NCI-H446 treated with DMSO at 0.1 percent for 48 hours (cell line): ENCODE measurements around the gene ACTL7B.
"Not testable (repeated sequence)": the region's sequence is repeated elsewhere in the genome, so short reads cannot be mapped to it uniquely, and the experiment has no call there.

Experiments
- DNase-seq: peaks from one replicate; lab custom pipeline; 2025; lab: John Stamatoyannopoulos, UW

ACTL7B gene

GRCh38 chr9:108844856-108845255, 10.9 kb downstream of the ACTL7B start:
- no peak for DNase-seq

GRCh38 chr9:108844391-108844790, 11.4 kb downstream of the ACTL7B start:
- DNase-seq: no peak

- no peak for DNase-seq
Observed at GRCh38 chr9:108842610-108843295, 13.0 kb downstream of the ACTL7B start.

DNA sequence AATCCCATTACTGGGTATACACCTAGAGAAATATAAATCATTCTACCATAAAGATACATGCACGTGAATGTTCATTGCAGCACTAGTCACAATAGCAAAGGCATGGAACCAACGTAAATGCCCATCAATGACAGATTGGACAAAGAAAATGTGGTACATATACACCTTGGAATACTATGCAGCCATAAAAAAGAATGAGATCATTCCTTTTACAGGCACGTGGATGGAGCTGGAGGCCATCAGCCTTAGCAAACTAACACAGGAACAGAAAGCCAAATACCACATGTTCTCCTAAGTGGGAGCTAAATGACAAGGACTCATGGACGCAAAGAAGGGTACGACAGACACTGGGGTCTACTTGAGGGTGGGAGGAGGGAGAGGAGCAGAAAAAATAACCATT, 16.2 kb downstream of the ACTL7B start:
- not testable (repeated sequence) for DNase-seq

- no peak for DNase-seq
Observed at GRCh38 chr9:108838017-108838416, 17.8 kb downstream of the ACTL7B start.

DNA sequence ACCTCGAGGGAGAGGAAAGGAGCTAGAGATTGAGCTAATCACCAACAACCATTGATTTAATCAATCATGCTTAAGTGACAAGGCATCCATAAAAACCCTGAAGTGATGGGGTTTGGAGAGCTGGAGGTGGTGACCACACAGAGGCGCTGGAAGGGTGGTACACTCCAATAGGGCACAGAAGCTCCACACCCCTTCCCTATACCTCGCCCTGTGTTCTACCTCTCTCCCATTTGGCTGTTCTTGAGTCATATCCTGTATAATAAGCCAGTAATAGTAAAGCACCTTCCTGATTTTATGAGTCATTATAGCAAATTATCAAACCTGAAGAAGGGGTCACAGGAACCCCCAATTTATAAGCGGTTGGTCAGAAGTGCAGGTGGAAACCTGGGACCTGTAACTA, 18.3 kb downstream of the ACTL7B start:
- no peak for DNase-seq

DNA sequence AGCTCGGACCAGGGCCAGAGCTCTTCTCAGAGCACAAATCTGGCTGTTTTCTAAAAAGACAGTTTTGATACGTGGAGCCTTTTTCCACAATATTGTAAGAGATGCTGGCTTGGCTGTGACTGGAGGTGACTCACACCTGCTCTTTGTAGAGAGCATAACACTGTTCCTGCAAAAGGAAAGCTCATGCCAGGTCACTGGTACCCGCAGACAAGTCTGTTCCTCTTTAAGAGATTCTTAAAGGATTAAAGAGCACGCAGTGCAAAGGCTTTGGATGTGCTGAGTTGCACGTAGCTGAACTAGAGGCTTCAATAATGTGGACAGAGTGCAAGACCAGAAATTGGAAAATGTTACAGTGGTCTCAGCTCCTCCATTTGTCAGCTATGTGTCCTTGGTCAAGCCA, 19.0 kb downstream of the ACTL7B start:
- no peak for DNase-seq

DNA sequence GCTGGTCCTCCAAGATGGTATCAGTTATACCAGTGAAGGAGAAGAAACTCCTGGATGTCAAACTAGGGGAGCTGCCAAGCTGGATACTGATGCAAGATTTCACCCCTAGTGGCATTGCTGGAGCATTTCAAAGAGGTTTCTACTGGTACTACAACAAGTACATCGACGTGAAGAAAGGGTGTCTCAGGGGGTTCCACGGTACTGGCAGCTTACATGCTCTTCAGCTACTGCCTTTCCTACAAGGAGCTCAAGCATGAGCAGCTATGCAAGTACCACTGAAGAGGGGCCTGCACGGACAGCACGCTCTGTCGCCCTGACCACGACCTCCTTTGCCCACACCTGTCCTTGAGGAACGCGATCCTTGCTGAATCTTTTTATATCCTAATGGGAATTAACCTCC, 19.5 kb downstream of the ACTL7B start:
- DNase-seq: no peak

- no peak for DNase-seq
Observed at GRCh38 chr9:108835831-108836230, 20.0 kb downstream of the ACTL7B start.

- DNase-seq: no peak
Observed at GRCh38 chr9:108834959-108835665, 20.7 kb downstream of the ACTL7B start.

- no peak for DNase-seq
Observed at GRCh38 chr9:108832179-108832500, 23.6 kb downstream of the ACTL7B start.

- no peak for DNase-seq
Observed at GRCh38 chr9:108831496-108832178, 24.1 kb downstream of the ACTL7B start.

DNA sequence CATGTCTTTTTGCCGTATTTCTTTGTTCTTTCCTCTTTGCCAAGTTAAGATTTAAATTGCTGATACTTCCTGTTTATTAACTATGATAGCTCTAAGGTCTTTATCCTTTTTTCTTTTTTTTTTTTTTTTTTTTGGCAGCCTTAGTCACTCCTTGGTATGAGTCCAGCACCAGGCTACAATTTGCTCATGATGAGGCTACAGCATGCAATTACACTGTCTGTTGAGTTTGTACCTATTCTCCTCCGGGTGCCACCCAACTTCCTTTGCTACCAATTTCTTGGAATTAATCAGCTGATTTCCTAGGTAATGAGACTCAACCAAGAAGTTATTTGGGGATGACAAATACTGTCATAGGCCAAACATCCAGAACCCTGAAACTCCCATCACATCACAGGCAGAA, 25.5 kb downstream of the ACTL7B start:
- no peak for DNase-seq

GRCh38 chr9:108823829-108824228, 32.0 kb downstream of the ACTL7B start:
- no peak for DNase-seq

DNA sequence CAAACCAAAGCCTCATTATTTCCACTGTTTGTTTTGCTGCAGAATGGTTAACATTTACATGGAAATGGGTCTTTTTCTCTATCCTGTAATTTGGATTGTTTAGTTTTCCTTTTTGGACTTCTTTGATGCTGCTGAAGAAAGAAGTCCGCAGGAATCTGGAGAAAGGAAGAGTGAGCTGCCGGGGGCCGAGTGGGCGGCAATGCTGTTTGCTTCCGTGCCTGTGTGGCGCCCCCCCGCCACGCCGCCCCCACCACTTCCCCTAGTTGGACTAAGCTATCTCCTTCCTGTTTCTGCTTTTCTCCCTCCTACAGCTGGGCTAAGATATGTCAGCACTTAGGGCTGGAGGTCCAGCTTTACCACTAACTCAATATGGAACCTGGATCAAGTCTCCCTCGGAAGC, 39.7 kb downstream of the ACTL7B start:
- DNase-seq: no peak

GRCh38 chr9:108815156-108815555, 40.6 kb downstream of the ACTL7B start:
- no peak for DNase-seq

DNA sequence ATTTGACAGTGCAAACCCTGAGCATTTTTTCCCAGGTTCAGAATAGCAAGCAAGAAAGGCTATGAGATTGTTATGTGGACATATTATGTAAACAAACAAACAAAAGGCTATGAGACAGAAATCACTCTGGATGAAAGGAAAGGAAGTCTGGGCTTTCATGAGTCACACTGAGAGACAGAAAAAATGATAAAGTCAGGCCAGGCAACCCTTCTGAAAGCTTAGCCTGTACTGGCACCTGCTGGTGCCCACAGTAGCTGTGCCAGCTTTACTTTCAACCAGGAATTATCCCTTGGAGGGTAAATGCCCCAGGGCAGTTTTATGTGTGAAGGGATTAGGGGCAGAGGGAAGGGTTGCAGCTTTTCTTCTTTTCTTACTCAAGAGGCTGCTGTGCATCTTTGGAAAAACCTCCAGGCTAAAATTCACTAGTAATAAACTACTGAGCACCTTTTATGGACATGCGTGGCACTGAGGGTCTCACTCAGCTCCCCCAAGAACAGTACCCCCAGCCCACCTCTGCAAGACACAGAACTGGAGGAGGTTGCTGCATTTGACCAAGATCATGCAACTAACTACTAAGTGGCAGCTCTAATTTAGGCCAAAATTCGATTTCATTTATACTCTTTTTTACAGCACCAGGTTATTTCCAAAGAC, 41.7 kb downstream of the ACTL7B start:
- DNase-seq: no peak

- DNase-seq: peak; percentile 53
Observed at GRCh38 chr9:108812396-108813025, 43.3 kb downstream of the ACTL7B start.

DNA sequence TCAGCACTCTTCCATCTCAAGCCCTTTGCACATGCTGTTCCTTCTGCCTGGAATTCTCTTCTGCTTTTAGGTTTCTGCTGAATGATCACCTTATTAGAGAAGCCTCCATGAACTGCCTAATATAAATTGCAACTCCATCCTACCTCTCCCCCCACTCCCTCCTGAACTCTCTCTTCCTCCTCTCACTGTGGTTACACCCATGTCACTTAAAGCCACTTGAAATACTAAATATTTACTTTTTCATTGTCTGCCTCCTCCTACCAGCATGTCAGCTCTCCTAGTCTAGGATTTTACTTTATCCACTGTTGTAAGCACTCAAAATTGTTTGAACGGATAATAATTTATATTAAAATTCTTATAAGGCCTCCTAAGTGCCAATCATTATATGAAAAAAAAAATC, 43.8 kb downstream of the ACTL7B start:
- DNase-seq: no peak

DNA sequence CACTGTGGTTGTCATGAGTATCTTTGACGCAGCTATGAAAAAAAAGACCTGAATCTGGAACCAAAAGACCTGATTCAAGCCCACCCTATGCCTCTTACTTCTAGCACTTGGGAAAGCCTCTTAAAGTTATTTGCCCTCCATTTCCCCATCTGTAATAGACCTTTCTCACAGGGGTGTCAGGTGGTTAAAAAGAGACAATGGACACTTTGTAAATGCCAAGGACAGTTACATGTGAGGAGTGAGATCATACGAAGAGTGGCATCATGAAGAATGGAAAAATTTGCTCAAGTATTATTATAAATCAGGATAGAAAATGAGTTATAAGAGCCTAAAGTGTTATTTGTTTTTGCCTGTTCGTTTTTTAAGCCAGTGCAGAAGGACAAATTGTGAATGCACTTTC, 46.5 kb downstream of the ACTL7B start:
- no peak for DNase-seq
